ENCODE results near the gene PTPRG. TPM values are rescaled to one million over a fixed set of nuclear protein-coding genes. Genes with fewer than 3 reads are reported as not detected.

The PTPRG gene
- total and polyA plus RNA-seq, 2 experiments from 2014 or later = 24.4 to 131 TPM

- no peak for TF ChIP-seq STAT1 (IDR thresholded peaks at IDR 0.05; ENCODE audit: unreplicated experiment)
- TF ChIP-seq CREB1 (CRISPR knock-in tag; IDR thresholded peaks at IDR 0.05; ENCODE audit: low read depth) = no peak
- no peak for TF ChIP-seq EZH2 (IDR thresholded peaks at IDR 0.05; ENCODE audit: low read depth, unreplicated experiment)
- no peak for TF ChIP-seq ZNF331 (CRISPR knock-in tag; IDR thresholded peaks at IDR 0.05; ENCODE audit: low read depth)
- TF ChIP-seq NANOG (IDR thresholded peaks at IDR 0.05; ENCODE audit: borderline replicate concordance) = no peak
- TF ChIP-seq EZH2phosphoT487 (IDR thresholded peaks at IDR 0.05; ENCODE audit: unreplicated experiment) = no peak
- no peak for TF ChIP-seq ETS1 (IDR thresholded peaks at IDR 0.05)
Observed at GRCh38 chr3:61831973-61832372, 270.6 kb downstream of the PTPRG start (continued).

GRCh38 chr3:61832375-61833229 is 271.2 kb downstream of the PTPRG start:
- no peak for DNase-seq (ENCODE audit: low spot score)
- Histone ChIP-seq H3K4me3 (no peak overlapping the region), H2AFZ (no peak overlapping the region), H3K27me3 (ENCODE audit: insufficient read depth) (no peaks in the 10 kb centered on the region), H3K4me2 (no peak overlapping the region), H3K9me2 (ENCODE audit: insufficient read depth) (no peaks in the 10 kb centered on the region), H3K36me3 (ENCODE audit: insufficient read depth) (no peaks in the 10 kb centered on the region), H3K27ac (ENCODE audit: low read depth) (no peak overlapping the region), H3F3A (replicated peaks; ENCODE audit: low read depth) (no peaks in the 10 kb centered on the region), H3K79me2 (replicated peaks; ENCODE audit: insufficient read depth) (peaks cover 97% of the 10 kb centered on the region), H4K20me1 (replicated peaks; ENCODE audit: insufficient read depth) (0 out of 2 replicates have a peak, but pooled peaks cover 5% of the 10 kb centered on the region), H3K4me1 (ENCODE audit: insufficient read depth) (peaks cover 31% of the 10 kb centered on the region)
- no peak for ATAC-seq
- peaks cover 2% of the 10 kb centered on the region; the same call in 1 of the 3 replicates for H3K36me3 Mint-ChIP-seq (ENCODE audit: low read depth)
- peaks cover 50% of the 10 kb centered on the region for H3K4me1 Mint-ChIP-seq
- H3K4me3 Mint-ChIP-seq = no peak overlapping the region
- H3K27ac Mint-ChIP-seq = no peak overlapping the region
- H3K9me3 Mint-ChIP-seq = no peaks in the 10 kb centered on the region
- no peaks in the 10 kb centered on the region for H3K27me3 Mint-ChIP-seq (ENCODE audit: insufficient read depth, low read depth, poor library complexity)
- TF ChIP-seq ZNF114 (CRISPR knock-in tag; IDR thresholded peaks at IDR 0.05) (no peak), JUNB (IDR thresholded peaks at IDR 0.05; ENCODE audit: unreplicated experiment) (no peak), ZNF462 (CRISPR knock-in tag; IDR thresholded peaks at IDR 0.05) (no peak), CREB1 (CRISPR knock-in tag; IDR thresholded peaks at IDR 0.05; ENCODE audit: low read depth) (no peak), ETS1 (IDR thresholded peaks at IDR 0.05) (no peak), EZH2phosphoT487 (IDR thresholded peaks at IDR 0.05; ENCODE audit: unreplicated experiment) (no peak), CTCF (conservative IDR thresholded peaks at IDR 0.05; ENCODE audit: low read depth in 2 of 2) (no peak), EZH2 (IDR thresholded peaks at IDR 0.05; ENCODE audit: low read depth, unreplicated experiment) (no peak), ZNF331 (CRISPR knock-in tag; IDR thresholded peaks at IDR 0.05; ENCODE audit: low read depth) (no peak), STAT1 (IDR thresholded peaks at IDR 0.05; ENCODE audit: unreplicated experiment) (no peak)

All from GM23338 (cell line).